GM12891 (cell line): ENCODE data around the gene DSTYK. TPM values are rescaled to one million over a fixed set of nuclear protein-coding genes. Genes with fewer than 3 reads are reported as not detected.

Experiments used
- DNase-seq: peaks from one replicate; pipeline ENCODE4 v3.0.0; 2011; ENCODE audit warnings: low spot score; ENCODE audit not compliant: insufficient read length
- FAIRE-seq: peaks from 2 replicates; lab custom pipeline; 2011; peaks lifted over from hg19 to GRCh38; lab: Jason Lieb, UNC
- PAX5 ChIP-seq: IDR thresholded peaks from 2 replicates; pipeline ENCODE4 v1.6.1; 2011; ENCODE audit warnings: low read length, moderate library complexity, mild to moderate bottlenecking; ENCODE audit not compliant: insufficient read depth, severe bottlenecking
- POLR2A ChIP-seq: IDR thresholded peaks from 2 replicates; pipeline ENCODE4 v1.6.1; 2011; ENCODE audit warnings: low read depth, low read length, control low read depth
- POLR2AphosphoS5 ChIP-seq: IDR thresholded peaks from 2 replicates; pipeline ENCODE4 v1.6.1; 2011; ENCODE audit warnings: low read depth, low read length, control low read depth
- POU2F2 ChIP-seq: IDR thresholded peaks from 2 replicates; pipeline ENCODE4 v1.6.1; 2011; ENCODE audit warnings: low read depth, mild to moderate bottlenecking, control low read depth, low read length, moderate library complexity
- SPI1 ChIP-seq: IDR thresholded peaks from 2 replicates; pipeline ENCODE4 v1.6.1; 2011; ENCODE audit warnings: low read depth, low read length, control low read depth
- TAF1 ChIP-seq: IDR thresholded peaks from 2 replicates; pipeline ENCODE4 v1.6.1; 2011; ENCODE audit warnings: low read depth, low read length, control low read depth
- polyA plus RNA-seq: library from polyadenylated mRNA; unstranded; fragments of >200 nt; gene quantifications from one replicate; pipeline ENCODE4 v1.2.1, GENCODE V29; 2012; ENCODE audit warnings: low read depth, missing spikeins, inconsistent platforms; ENCODE audit not compliant: missing spikeins

The DSTYK gene
- polyA plus RNA-seq: 1.2 TPM

DNA sequence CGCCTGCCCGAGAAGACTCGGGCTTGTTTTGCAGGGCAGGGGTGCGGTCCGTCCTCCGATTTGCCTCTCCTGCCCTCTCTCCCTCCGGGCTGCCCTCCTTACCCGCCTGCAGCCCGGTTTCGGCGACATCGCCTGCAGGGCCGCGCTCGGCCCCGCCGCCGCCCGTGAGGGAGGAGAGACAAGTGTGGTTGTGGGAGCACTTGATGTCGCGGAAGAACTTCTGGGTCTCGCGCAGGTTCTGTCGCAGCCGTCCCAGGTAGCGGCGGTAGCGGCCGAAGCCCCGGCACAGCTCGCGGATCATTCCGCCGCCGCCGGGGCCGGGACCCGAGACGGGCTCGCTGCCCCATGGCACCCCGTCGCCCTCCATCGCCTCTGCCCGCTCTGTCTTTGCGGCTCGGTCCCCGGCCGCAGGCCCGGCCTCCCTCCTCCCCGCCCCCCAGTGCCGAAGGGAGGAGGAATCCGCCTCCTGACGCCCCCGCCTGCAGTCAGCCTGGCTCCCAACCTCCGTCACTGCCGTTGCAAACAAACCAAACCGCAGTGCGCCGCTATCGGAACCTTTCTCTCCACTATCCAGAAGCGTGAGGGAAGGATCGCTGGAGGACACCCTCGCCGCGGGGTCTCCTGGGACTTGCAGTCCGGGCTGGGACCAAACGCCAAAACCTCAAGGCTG, at the start of gene DSTYK:
Gene DSTYK (minus strand): TSS at position 534 of the 670 bp plus-strand sequence. CDS start 167 bp downstream, at position 367.
- FAIRE-seq: peak; percentile 89
- peak; percentile 76 for DNase-seq
- TF ChIP-seq SPI1 (no peak), TAF1 (peak; percentile 64; the same call in 1 of the 2 replicates), POLR2AphosphoS5 (peak; percentile 42; the same call in 1 of the 2 replicates), POU2F2 (peak; percentile 88), POLR2A (no peak), PAX5 (no peak)

DNA sequence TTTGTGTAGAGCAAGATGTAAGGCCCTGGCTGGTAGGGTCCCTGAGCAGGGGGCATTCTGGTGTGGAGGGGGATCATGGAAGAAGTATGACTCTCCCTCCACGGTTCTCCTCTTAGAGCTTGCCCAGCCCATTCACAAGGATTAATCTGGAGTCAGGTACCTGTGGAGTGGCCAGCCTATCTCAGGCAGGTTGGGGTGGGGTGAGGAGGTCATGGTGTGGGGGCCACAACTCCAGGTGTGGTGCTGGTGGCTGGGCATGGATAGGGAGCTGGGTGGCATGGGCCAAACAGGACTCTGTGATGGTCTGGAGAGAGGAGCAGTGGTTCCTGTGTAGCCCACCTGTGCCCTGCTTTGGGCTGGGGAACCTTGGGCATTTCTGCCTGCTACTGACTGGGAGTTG, 48.5 kb upstream of the DSTYK start:
- FAIRE-seq (no peak), DNase-seq (no peak)
- TF ChIP-seq POLR2AphosphoS5 (no peak), POU2F2 (no peak), SPI1 (no peak), POLR2A (no peak), PAX5 (no peak), TAF1 (no peak)

- FAIRE-seq (no peak), DNase-seq (no peak)
- no peak for TF ChIP-seq TAF1
- no peak for TF ChIP-seq SPI1
- no peak for TF ChIP-seq POU2F2
- TF ChIP-seq PAX5: no peak
- no peak for TF ChIP-seq POLR2A
- TF ChIP-seq POLR2AphosphoS5: no peak
Observed at GRCh38 chr1:205259324-205259832, 47.9 kb upstream of the DSTYK start.

GRCh38 chr1:205258719-205259118, 47.2 kb upstream of the DSTYK start:
- FAIRE-seq (no peak), DNase-seq (no peak)
- TF ChIP-seq POU2F2 (no peak), SPI1 (no peak), PAX5 (no peak), TAF1 (no peak), POLR2AphosphoS5 (no peak), POLR2A (no peak)

DNA sequence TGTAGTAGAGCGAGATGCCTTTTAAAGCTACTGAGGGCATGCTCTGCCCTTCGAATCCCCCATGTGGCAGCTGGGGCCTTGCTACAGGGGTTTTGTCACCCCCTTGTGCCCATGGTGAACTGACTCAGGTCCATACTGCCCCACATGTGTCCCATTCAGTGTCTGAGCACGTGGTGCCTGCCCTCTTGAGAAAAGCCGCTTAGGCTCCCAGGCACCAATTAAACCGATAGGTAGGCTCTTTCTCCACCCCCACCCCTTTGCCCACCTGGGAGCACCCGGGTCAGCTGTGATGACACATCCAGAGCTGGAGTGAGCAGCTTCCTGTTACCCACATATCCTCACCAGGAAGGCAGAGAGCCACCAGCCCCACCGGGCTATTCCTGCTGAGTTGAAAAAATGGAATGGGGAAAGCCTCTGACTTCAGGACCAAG, 46.8 kb upstream of the DSTYK start:
- no peak for FAIRE-seq

GRCh38 chr1:205257735-205258134, 46.2 kb upstream of the DSTYK start:
- FAIRE-seq (no peak), DNase-seq (no peak)
- TF ChIP-seq PAX5 (no peak), TAF1 (no peak), POU2F2 (no peak), POLR2AphosphoS5 (no peak), POLR2A (no peak), SPI1 (no peak)

More for the DNA sequence above, 46.8 kb upstream of the DSTYK start:
- no peak for TF ChIP-seq PAX5
- TF ChIP-seq POLR2AphosphoS5: no peak
- no peak for TF ChIP-seq POLR2A
- no peak for TF ChIP-seq POU2F2
- TF ChIP-seq TAF1: no peak
- TF ChIP-seq SPI1: no peak
- DNase-seq: no peak

DNA sequence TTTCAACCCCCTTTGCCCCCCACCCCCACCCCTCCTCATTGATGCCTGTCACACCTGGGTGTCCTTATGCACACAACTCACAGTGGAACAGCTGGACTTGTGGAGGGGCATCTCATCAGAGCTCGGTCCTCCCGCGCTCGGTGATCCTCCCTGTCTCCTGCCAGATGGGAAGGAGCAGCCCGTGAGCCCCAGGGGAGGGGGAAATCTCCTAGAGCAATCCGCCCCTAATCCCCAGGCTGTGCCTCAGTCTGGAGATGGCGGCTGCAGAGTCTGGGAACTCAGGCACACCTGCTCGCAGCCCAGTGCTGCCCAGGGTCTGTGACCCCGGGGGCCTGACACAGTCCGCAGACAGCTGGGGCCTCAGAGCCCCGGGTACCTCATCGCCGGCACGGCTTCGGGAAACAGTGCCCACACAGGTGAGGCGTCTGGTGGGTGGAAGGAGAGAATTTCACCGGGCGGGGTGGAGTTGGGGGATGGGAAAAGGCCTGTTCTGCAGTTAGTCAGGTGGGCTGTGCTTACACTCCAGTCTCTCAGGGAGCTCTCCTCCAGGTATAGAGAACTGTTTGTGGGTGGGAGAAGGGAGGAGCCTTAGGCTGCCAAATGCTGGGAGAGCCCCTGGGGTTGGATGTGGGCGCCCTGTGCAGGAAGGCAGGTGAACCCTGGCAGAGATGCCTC, 45.6 kb upstream of the DSTYK start:
- no peak for TF ChIP-seq POLR2AphosphoS5
- no peak for TF ChIP-seq POU2F2
- no peak for TF ChIP-seq POLR2A
- TF ChIP-seq SPI1: no peak
- no peak for TF ChIP-seq PAX5
- no peak for TF ChIP-seq TAF1
- no peak for FAIRE-seq
- DNase-seq: no peak

DNA sequence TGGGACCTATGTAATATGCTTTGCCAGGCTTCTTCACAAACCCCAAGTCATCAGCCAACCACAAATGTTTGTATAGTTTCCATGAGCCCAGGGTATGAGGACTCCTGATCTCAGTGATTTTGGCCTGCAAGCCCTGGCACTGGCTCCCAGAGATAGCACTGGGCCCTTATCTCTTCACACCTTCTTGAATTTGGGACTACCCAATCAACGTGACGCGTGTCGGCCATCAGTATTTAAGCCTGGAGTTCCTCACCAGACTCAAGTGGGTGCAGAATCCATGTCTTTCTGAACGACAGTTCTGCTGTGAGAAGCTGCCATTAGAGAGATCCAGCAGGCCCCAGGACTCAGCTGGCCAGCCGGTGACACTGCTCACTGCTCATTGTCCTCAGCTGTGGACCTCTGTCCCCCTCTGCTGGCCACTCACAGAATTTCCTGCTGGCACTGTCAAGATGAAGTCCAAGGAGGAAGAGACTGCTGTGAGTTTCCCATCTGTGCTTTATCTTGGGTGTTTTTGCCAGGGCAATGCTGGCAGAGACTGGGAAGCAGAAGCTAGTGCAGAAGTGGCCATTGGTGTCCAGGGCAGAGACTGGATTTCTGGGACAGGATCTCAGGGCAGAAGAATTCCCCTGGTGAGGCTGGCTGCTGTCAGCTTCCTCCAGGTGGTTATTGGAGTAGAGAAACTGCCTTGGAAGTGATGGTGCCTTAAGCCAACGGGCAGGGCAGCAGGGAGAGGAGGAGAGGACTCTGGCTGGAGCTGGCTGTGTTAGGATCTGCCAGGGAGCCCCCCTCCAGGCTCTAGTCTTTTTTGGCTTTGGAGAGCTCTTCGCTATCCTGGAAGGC, 44.7 kb upstream of the DSTYK start:
- DNase-seq (peak; percentile 68), FAIRE-seq (peak; percentile 80)
- TF ChIP-seq POLR2AphosphoS5 (no peak), SPI1 (0 out of 2 replicates have a peak, but pooled peaks have one; percentile 11)

DNA sequence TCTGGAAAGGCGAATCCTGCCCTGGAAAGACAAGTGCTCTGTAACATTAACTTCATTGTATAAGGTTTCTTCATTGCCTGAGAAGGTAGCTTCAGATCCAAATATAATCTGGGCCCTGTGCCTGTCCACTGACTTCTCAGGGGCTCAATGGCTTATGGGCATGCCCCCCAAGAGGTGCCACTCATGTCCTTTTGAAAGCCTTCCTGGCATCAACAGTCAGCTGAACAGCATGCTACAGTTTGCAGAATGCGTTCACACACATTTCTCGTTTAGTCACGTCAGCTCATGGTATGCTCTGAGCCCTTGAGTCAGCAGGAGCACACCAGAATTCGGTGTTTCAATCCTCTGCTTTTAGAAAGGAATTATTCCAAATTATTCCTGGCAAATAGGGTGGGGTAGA, 40.1 kb upstream of the DSTYK start:
- FAIRE-seq (no peak), DNase-seq (no peak)
- TF ChIP-seq POLR2A (no peak), POU2F2 (no peak), POLR2AphosphoS5 (no peak), PAX5 (no peak), TAF1 (no peak), SPI1 (no peak)
